8988T (cell line): ENCODE data around the gene FHOD3.

Source experiments
- DNase-seq: peaks from one replicate; pipeline ENCODE4 v3.0.0; 2011

The FHOD3 gene

GRCh38 chr18:36297417-36298125 is at the start of gene FHOD3:
TSS of gene FHOD3 (plus strand) at chr18:36297713. CDS start at chr18:36297836, 123 bp downstream.
- peak; percentile 66 for DNase-seq

- DNase-seq = no peak
Measured at GRCh38 chr18:36249392-36249791, 48.1 kb upstream of the FHOD3 start.

DNA sequence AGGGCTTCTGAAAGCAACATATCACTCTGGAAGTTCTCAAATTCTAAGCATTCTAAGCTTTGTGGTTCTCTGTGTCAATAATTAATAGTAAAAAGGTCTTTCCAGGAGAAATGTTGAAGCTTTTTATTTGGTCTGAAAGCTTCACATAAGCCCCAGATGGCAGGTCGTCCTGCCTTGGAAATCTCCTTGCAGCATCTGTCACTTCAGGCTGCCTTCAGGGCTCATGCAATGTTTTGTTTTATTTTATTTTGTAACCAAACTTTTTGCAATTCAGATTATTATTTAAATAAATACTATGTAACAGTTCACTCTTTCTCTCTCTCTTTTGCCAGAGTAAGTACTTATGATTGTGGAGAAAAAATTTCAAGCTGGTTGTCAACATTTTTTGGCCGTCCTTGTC is 46.7 kb upstream of the FHOD3 start:
- no peak for DNase-seq

GRCh38 chr18:36255072-36255698 is 42.3 kb upstream of the FHOD3 start:
- no peak for DNase-seq

DNA sequence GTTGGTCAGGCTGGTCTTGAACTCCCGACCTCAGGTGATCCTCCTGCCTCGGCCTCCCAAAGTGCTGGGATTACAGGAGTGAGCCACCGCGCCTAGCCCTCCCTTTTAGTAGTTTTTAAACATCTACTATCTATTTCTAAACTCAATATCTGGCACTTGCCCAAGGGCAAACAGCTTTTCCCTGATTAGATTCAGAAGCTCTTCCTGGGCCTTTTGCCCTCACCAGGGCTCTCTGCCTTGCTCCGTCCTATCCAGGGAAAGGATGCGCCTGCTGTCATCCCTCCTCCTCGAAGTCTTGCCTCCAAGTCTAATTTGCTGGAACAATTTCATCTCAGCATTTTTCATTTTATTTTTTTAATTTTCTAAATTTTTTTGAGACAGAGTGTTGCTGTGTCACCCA is 41.4 kb upstream of the FHOD3 start:
- DNase-seq = no peak

DNA sequence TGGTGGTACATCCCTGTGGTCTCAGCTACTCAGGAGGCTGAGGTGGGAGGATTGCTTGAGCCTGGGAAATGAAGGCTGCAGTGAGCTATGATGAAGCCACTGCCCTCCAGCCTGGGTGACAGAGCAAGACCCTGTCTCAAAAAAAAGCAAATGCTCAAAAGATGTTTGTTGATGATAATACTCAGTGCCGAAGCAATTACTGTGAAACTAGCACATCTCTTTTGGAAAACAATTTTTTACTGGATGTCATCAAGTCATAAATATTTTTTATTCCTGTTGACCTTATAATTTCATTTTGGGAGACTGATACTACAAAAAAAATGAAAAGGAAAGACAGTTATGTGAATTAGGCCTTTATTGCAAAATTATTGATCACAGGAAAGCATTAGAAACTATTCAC is 34.5 kb upstream of the FHOD3 start:
- no peak for DNase-seq

GRCh38 chr18:36264283-36264682 is 33.2 kb upstream of the FHOD3 start:
- DNase-seq = no peak

DNA sequence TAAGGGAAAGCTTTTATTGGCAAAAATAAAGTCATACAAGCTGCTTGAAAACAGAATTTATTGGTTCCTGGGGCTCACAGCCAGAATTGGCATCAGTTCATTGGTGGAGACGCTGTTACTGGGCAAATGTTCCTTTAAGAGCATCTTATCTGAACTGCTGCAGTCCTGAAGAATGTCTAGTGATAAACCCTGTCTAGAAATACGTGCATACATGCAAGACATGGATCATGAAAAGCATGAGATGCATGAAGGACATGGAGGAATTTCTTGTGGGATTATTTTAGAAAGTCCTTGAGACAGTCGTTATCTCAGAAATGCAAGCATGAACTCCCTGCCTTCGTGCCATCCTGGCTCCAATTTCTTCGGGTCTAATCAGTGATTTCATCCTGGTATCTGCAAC is 32.5 kb upstream of the FHOD3 start:
- no peak for DNase-seq

DNA sequence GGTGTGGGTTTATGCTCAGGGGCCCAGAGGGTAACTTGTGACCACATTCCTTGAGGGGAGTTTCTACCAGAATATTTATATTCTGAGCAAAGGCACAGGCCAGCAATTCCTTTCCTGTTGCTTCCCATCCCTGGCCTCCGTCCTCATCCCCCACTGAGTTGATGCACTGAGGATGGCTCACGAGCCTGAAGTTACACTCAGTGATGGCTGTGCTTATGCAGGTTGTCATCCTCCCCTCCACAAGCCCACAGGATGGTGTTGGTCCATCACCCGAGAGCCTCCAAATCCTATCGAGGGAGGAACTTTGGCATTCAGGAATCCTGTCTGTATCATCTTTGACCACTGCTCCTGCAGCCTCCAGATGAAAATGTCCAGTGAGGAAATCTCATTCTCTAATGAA is 28.4 kb upstream of the FHOD3 start:
- no peak for DNase-seq

DNA sequence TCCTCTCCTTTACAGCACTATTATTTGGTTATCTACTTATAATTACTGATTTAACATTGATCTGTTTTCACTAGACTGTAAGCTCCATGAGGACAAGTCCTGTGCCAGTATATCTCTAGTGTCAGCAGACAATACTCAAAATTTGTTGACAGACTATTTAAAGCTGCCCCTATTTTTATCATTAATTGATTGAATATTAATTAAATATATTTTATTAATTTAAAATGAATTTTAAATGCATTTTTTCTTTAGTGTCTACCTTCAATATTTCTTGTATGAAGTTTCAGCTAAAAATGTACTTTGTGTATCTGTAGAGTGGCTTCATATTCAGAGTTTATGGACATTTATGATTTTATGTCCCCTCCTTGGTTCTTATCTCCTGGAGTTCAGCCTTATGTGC is 26.4 kb upstream of the FHOD3 start:
- no peak for DNase-seq

DNA sequence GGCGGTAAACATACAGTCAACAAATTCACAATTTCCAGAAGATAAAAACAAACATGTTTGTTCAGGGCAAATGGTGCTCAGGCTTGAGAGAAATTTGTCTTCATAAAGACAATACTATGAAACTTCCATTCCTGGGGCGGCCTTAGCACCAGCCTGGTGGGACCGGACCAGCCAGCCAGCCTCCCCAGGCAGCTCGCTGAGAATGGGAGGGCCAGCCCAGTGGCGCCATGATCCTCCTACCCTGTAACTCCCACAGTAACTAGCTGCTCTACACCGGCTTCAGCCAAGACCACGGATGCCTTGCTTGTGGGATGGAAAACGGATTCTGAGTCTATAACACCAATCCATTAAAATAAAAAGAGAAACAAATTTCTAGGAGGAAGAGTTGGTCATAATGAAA is 24.2 kb upstream of the FHOD3 start:
- DNase-seq = no peak

GRCh38 chr18:36274083-36274715 is 23.3 kb upstream of the FHOD3 start:
- no peak for DNase-seq

- no peak for DNase-seq
Measured at GRCh38 chr18:36275561-36275960, 22.0 kb upstream of the FHOD3 start.

- DNase-seq = no peak
Measured at GRCh38 chr18:36279001-36279400, 18.5 kb upstream of the FHOD3 start.

GRCh38 chr18:36281936-36282335 is 15.6 kb upstream of the FHOD3 start:
- DNase-seq = no peak

- DNase-seq = no peak
Measured at GRCh38 chr18:36283448-36283847, 14.1 kb upstream of the FHOD3 start.

DNA sequence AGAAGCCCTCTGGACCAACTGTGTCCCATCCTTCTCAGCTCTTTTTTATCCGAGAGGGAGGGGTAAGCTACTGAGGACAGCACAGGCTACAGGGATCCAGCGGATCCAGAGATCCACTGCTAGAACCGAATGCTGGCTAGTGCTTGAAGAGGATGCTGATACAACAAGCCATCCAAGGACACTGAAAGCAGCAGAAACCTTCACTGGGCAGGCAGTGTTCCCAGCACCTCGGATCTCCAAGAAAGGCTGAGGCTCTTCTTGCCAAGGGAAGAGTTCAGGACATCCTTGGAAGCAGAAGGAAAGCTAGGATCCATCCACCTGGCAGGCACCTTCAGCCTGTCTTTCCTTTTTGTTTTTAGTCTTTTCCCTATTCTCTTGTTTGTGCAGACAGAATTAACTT is 13.2 kb upstream of the FHOD3 start:
- no peak for DNase-seq

DNA sequence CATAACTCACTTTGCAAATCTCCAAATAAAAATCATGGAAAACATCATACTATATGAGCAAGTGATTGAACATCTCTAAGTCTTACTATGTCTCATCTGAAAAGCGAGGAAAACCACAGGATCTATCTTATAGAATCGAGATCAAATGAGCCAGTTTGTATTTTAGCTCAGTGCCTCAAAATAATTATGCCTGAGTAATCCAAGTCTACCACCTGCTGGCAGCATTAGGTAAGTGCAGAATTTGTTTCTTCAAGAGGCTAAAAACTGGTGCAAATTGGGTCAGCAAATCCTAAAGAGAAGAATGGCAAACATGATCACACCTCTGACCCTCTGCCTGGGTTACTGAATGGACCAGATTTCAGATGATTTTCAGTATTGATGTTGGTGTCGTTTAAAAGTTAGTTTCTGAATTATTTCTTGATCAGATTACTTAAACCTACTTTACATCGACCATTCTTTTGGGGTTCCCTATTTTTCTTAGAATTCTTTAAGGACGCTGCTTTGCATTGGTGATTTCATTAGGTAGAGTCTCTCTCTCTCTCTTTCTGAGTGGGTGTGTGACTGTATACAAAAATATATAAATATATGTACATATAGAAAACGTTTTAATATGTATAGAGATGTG is 12.7 kb upstream of the FHOD3 start:
- DNase-seq = no peak

- no peak for DNase-seq
Measured at GRCh38 chr18:36287653-36288052, 9.9 kb upstream of the FHOD3 start.

- no peak for DNase-seq
Measured at GRCh38 chr18:36288689-36289088, 8.8 kb upstream of the FHOD3 start.

DNA sequence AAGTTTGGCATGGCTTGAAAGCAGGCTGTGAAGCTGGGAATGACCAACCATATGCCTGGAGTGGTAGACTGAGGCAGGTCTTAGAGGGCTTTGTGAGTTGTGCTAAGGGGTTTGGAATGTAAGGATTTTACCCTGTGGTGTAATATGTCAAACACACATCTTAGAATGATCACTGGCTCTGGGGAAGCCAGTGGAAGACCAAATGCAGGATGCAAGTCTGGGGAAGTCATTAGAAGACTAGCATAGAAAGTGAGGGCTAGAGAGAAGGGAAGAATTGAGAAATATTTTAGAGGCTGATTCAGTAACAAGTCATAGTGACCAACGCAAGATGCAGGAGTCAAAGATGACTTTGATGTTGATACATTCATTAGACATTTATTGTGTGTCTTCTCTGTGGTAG is 3.5 kb upstream of the FHOD3 start:
- no peak for DNase-seq

DNA sequence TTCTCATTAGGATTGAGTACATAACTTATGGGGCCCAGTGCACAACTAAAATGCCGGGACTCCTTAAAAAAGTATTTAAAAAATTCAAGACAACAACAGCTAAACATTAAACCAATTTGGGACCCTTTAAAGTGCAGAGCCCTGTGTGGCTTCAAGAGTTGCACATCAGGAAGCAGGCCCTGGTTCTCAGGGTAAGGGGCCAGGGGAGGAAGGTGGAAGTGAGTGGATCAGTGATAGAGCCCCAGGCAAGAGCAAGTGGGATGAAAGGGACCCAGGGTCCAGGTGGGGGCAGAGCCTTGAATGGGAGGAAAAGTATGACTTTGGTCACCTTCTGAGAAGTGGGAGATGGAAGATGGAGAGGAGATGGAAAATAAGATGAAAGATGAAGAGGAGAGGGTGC is 2.3 kb upstream of the FHOD3 start:
- no peak for DNase-seq

GRCh38 chr18:36295880-36296301 is 1.6 kb upstream of the FHOD3 start:
- no peak for DNase-seq
